ENCODE data around the gene SMIM41. TPM values are rescaled to one million over a fixed set of nuclear protein-coding genes. Genes with fewer than 3 reads are reported as not detected.
A peak's percentile ranks its signal among the peaks of the same experiment; 100 is the strongest.

The SMIM41 gene
- total and polyA plus RNA-seq, 12 donors = 0.19 to 0.52 (median 0.27) TPM; not detected in 8

DNA sequence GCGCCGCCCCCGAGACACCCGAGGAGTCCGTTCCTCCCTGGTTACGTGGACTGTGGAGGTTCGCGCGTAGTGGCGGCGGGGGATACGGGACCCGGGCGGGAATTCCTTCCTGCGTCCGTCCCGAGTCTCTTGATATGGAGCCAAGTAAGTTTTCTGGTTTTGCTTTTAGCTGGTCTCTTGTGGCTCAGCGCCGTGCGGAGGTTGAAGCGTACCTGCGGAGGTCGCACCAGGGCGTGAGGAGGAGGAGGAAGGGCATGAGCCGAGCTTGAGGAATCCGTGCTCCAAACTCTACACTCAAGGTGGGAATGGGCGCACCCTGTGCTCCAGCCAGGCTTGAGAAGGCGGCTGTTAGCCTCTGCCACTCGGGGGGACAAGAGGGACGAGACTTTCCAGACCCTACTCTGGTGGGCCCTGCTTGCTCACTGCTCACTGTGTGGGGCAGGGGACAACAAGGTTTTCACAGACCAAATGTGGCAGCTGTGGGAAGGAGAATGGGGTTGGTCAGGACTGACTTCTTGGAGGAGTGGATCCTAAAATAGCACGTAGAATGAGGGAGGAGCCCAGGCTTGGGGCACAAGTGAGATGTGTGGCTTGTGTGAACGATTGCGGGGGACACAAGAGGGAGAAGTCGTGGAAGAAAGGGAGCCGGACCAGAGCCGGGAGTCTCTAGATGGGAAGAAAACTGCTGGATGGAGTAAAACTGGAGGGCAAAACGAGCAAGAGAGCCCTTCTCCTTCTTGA, 9.1 kb upstream of the SMIM41 start:
- H3K27me3 ChIP-seq = no peaks in the 10 kb centered on the region
- TF ChIP-seq, protein P1, sequence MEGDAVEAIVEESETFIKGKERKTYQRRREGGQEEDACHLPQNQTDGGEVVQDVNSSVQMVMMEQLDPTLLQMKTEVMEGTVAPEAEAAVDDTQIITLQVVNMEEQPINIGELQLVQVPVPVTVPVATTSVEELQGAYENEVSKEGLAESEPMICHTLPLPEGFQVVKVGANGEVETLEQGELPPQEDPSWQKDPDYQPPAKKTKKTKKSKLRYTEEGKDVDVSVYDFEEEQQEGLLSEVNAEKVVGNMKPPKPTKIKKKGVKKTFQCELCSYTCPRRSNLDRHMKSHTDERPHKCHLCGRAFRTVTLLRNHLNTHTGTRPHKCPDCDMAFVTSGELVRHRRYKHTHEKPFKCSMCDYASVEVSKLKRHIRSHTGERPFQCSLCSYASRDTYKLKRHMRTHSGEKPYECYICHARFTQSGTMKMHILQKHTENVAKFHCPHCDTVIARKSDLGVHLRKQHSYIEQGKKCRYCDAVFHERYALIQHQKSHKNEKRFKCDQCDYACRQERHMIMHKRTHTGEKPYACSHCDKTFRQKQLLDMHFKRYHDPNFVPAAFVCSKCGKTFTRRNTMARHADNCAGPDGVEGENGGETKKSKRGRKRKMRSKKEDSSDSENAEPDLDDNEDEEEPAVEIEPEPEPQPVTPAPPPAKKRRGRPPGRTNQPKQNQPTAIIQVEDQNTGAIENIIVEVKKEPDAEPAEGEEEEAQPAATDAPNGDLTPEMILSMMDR (IDR thresholded peaks at IDR 0.05) = no peak
- intact Hi-C loops (cut with DNase I) = loop anchor here in 1 of 10 donors (10.0 kb wide), 1 partner anchor 646 kb away; the partner anchor contains the start of gene SLC4A8
- peaks cover 0 to 40% (median 0%) of the 10 kb centered on the region in 9 donors for H3K36me3 ChIP-seq
- no peak for DNase-seq
- peaks cover 12 to 59% (median 36%) of the 10 kb centered on the region in 9 donors for H3K4me1 ChIP-seq
- WGBS, 2 donors = 3 to 4% methylated on average over 37 of the region's 37 CpGs
- peak overlapping the region; percentile 68 to 98 (median 82) for H3K4me3 ChIP-seq
- peak overlapping the region; percentile 64 to 96 (median 93) for H3K27ac ChIP-seq
- ATAC-seq = peak in 7 of 8 donors; percentile 7 to 28 (median 23)
- no peaks in the 10 kb centered on the region for H3K9me3 ChIP-seq

DNA sequence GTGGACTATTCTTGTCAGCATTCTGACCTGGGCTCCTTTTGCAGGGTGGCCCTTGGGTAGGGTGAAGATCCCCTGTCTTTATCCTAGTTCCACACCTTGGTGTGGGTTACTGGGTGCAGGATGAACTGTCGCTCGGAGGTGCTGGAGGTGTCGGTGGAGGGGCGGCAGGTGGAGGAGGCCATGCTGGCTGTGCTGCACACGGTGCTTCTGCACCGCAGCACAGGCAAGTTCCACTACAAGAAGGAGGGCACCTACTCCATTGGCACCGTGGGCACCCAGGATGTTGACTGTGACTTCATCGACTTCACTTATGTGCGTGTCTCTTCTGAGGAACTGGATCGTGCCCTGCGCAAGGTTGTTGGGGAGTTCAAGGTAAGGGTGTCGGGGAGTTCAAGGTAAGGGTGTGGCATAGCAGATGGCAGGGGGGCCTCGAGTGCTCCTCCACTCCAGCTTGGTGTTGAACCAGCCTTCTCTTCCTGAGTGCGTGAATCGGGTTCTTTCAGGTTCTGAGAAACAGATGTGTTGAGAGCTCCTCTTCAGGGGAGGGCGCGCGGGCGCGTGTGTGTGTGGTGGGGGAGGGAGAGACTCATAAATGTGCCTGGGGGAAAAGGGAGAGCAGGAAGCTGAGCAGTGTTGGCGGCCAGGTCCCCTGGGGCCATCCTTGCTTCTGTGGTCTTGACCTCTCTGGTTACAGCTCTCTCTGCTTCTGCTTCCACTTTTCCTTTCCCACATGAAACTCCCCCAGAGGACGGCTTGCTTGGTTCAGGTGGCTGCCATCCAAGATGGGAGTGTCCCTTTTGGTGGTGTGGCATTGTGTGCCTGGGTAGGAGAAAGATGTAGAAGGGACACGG, 5.7 kb upstream of the SMIM41 start:
- peak; percentile 72 to 74 for DNase-seq
- 69 to 70% methylated on average over 23 of the region's 23 CpGs for WGBS, 2 donors
- Histone ChIP-seq H3K36me3 (peaks cover 0 to 74% (median 14%) of the 10 kb centered on the region in 9 donors), H3K4me1 (peaks cover 12 to 60% (median 36%) of the 10 kb centered on the region in 9 donors), H3K27ac (peak overlapping the region in 5 of 10 donors; percentile 6 to 57 (median 21)), H3K9me3 (no peaks in the 10 kb centered on the region), H3K4me3 (no peak overlapping the region), H3K27me3 (no peaks in the 10 kb centered on the region)
- intact Hi-C loops (cut with DNase I) = loop anchor here in 2 of 10 donors (2.0 to 10.0 kb wide), 2 partner anchors 49 to 649 kb away; partner anchors contain the start of gene SLC4A8 (in 1 of the 2)
- peak in 2 of 8 donors; percentile 12 to 38 for ATAC-seq
- TF ChIP-seq, protein P1 (IDR thresholded peaks at IDR 0.05) = no peak

DNA sequence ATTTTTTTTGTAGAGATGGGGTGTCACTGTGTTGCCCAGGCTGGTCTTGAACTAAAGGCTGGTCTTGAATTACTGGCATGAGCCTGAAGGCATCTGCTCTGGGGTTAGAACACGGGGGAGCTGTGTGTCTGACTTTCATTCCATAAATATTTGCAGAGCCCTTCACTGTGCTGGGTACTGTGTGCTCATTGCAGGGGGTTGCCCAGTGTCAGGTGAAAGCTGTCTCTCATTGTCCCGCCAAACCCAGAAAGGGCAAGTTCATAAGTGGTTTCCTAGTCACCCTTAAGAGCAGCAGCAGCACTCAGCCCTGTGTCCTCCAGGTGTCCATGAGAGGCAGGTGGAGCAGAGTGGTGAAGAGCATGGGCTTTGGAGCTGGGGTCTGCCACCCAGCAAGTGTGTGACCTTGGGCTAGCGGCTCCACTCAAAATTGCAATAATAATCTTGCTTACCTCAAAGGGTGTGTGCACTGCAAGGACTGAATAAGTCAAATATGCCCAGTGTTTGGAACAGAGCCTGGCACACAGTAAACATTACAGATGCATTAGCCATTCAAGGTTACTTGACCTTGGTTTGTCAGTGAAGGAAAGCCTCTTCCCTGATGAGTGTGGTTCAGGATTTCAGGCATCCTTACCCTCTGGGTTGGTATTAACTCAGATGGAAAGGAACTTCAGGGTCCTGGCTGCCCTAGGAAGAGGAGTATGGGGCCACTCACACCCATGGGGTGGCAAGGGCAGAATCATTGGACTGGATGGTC, 4.4 kb upstream of the SMIM41 start:
- peaks cover 0 to 80% (median 14%) of the 10 kb centered on the region in 9 donors for H3K36me3 ChIP-seq
- peaks cover 12 to 55% (median 34%) of the 10 kb centered on the region in 9 donors for H3K4me1 ChIP-seq
- WGBS, 2 donors = 68 to 78% methylated on average over 3 of the region's 3 CpGs
- ATAC-seq (no peak), DNase-seq (no peak)
- H3K27ac ChIP-seq = no peak overlapping the region
- intact Hi-C loops (cut with DNase I) = loop anchor here in 2 of 10 donors (5.0 to 10.0 kb wide), 2 partner anchors 48 to 650 kb away; partner anchors contain the start of gene SLC4A8 (in 1 of the 2)
- H3K27me3 ChIP-seq = no peaks in the 10 kb centered on the region
- TF ChIP-seq, protein P1 (IDR thresholded peaks at IDR 0.05) = no peak
- H3K9me3 ChIP-seq = no peaks in the 10 kb centered on the region
- H3K4me3 ChIP-seq = no peak overlapping the region
